Embryonic facial prominence (tissue), 1 donor: Measurements from ENCODE around the gene PDZD2.
A peak's percentile ranks its signal among the peaks of the same experiment; 100 is the strongest.

Experiments
- DNase-seq: peaks from one replicate; pipeline ENCODE4 v3.0.0-alpha.2; 2016; ENCODE audit errors: extremely low spot score

PDZD2 gene

DNA sequence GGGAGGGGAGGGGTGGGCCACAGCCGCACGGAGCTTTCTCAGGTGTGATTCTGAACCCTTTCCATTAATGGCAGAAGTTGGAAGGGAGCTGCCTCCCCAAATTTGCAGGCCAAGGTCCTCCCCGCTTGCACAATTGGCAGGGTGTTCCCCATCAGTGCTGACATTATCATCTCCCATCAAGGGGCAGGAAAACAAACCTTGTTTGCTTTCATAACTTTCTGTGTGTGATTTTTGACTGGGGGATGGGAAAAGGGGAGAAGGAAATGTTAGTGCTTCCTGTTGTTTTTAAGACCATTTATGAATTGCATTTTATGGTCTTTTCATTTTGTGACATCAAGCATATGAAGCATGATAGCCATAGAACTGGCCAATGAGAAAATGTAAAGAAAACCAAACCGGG, 292.9 kb downstream of the PDZD2 start:
- no peak for DNase-seq

- DNase-seq = no peak
These were observed 295.2 kb downstream of the PDZD2 start for GRCh38 chr5:31934156-31934555.

DNA sequence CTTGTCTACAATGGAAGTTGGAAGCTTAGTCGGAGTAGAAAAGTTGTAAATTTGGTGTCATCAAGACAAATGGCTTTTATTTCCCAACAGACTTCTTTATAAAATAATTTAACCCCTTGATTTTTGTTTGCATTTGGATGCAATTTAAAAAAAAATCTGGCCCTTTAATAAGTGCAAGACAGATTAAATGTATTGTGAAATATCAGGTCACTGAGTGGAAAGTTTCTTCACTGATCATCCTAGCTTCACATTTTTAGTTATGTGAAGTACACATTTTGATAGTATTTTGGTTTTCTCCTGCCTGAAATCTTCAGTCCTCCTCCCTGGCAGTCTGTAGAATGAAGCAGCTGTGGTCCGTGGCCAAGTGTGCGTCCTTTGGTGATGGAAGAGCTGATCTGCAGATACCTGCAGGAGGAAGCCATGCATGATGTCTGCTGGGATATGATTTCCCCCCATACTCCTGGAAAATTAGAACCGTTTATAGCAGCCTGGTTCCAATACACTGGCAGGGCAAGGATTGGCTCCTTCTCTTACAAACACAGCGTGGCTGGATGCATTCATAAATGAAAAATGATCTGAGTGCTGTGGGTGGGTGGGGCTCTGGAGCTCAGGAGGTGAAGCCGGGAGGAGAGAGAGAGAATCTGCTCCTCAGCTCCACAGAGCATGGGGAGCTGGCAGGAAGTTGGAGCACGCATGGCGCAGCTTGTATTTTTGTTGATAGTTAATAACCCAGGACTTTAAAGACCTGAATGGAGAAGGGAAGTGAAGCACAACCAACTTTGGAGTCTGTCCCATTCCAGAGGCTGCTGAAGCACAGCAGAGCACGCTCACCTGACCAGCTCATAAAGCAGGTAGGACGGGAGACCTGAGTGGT, 296.8 kb downstream of the PDZD2 start:
- peak; percentile 70 for DNase-seq

DNA sequence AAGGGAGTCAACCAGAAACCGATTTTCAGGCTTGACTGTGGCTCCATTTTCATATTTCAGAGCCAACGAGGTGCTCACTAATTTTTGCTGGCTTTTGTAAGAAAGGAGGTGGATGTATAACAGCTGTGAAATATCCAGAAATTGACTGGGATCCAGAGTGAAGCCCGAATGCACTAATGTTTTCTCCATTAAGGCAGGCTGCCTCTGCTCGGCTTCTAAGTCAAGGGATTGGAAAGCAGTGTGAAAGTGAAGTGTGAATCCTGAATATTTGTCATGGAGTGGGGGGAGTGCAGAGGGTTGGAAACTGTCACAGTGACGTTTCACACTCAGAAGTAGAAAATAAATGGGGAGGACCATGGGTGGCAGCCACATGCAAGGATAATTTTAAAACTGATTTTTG, 297.8 kb downstream of the PDZD2 start:
- no peak for DNase-seq

- DNase-seq = no peak
These were observed 298.3 kb downstream of the PDZD2 start for GRCh38 chr5:31937226-31937625.

DNA sequence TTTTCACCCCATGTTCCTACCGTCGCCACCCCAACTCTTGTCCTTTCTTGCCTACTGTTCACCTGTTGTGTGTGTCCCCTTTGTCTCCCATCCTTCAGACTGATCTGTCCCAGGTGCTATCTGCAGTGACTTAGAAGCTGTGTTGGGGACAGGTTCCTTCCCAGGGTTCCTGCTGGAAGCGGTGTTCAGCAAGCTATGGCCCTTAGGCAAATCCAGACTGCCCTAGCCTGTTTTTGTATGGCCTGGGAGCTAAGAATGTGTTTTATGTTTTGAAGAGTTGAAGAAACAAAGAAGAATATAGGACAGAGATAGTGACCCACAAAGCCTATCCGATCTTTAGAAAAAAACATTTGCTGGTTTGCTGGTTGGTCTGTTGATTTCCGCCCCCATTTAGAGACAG, 298.8 kb downstream of the PDZD2 start:
- no peak for DNase-seq

- DNase-seq = no peak
These were observed 300.2 kb downstream of the PDZD2 start for GRCh38 chr5:31939151-31939550.

GRCh38 chr5:31941151-31941755, 302.3 kb downstream of the PDZD2 start:
- DNase-seq = no peak

DNA sequence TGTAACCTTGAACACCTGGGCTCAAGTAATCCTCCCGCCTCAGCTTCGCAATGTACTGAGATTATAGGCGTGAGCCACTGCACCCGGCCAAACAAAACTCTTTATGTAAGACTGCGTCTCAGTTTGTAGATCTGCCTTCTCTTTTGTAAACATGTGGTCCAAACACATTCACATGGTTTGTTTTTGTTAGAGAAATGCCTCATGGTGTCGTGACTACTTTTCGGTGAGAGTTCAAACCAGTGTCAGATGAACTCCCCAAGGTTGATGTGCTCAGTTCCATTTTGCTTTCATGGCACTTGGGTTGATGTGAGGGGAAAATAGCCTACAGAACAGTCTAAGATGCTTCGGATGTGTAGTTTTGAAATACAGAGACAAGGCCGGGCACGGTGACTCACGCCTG, 303.6 kb downstream of the PDZD2 start:
- DNase-seq = no peak

- DNase-seq = no peak
These were observed 305.9 kb downstream of the PDZD2 start for GRCh38 chr5:31944684-31945445.

DNA sequence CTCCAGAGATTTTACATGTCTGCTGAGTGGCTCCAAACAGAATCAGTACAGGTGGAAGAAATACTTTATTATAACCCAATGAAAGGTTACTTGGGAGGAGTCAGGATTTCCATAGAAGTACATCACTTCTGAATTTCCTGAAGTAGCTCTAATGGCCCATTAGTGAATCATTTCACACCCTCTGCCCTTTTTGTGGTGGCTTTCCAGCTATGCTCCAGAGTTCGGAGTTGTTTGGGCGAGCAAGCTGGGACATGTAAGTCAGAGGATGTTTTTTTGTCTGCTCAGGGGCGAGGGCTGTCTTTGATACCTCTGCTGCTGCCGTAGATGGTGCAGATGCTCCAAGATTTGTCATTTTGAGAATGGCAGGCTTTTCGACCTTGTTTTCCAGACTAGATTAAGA, 309.1 kb downstream of the PDZD2 start:
- no peak for DNase-seq

- DNase-seq = no peak
These were observed 313.1 kb downstream of the PDZD2 start for GRCh38 chr5:31952067-31952466.

DNA sequence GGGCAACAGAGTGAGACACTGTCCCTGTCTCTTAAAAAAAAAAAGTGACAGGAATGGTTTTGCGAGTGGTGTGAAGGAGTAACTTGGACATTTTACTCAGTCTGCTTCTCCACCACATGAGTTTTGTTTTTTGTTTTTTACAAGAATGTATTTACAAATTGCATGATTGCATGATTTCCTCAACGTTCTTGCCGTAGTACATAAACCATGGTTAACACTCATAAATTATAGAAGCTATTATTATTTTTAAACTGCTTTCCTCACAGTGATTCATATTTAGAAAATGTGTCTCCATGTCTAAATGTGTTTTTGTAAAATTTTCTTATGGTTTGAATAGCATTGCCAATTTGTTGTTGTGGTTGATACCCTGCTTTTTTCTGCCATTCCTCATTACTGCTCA, 315.2 kb downstream of the PDZD2 start:
- no peak for DNase-seq

DNA sequence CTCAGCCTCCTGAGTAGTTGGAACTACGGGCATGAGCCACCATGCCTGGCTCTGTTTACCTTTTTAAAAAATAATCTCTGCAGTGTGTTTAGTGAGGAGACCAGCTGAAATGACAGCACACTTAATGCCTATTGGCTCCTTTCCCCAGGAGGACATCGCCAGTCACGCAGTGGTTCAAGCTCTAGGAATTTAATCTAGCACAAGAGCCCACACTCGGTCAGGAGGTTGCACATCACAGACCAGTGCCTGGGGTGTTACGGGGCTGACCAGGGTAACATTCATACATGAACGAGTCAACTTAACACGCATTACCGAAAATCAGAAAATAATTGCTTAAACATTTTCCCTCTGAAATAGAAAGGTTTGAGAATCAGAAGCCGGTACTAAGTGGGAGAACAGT, 318.2 kb downstream of the PDZD2 start:
- no peak for DNase-seq

- no peak for DNase-seq
These were observed 323.4 kb downstream of the PDZD2 start for GRCh38 chr5:31962351-31962751.

DNA sequence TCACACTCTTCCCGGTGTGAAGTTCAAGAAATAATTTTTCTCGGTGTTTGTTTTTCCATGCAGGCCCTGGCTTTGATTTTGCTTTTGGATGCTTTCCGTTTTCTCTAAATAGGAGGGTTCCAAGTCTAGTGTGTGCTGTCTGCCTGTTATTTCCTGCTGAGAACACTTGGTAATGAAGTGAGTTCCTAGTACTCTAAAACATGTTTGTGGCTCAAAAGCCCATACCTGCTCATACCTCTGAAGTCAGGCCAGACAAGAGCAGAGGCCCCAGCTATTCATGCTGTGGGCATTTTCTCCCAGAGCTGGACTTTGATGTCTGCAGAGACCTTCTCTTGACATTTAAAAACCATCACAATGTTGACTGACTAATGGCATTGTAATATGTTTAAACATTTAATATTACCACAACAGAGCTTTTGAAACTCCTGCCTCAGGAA, 324.0 kb downstream of the PDZD2 start:
- DNase-seq = no peak

DNA sequence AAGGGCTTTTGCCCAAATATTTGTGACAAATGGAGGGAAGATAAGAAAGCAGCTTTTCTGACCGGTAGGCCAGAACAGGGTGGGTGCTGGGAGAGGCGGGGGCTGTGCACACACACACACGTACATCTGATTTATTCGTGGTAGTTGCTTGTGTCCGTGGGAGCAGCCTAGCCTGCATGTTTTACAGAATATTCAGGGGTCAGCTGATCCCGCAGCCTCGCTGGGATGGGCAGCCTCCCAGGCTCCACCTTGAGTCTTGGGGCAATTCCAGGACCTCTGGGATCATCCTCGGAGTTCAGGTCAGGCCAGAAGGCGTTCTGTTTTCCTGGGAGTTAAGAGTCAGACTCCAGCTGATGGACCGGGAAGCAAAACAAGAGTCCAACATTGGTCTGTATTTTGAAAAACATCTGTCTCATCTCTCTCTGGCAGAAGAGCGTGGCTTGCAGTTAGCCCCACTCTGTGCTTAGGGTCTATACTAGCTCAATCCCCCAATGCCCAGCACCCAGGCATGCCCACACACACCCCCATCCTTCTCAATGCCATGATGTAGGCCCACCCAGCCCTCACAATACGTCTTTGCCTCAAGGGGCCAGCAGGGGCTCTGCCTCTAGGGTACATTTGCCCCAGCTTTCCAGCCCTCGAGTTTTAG, 324.6 kb downstream of the PDZD2 start:
- no peak for DNase-seq

DNA sequence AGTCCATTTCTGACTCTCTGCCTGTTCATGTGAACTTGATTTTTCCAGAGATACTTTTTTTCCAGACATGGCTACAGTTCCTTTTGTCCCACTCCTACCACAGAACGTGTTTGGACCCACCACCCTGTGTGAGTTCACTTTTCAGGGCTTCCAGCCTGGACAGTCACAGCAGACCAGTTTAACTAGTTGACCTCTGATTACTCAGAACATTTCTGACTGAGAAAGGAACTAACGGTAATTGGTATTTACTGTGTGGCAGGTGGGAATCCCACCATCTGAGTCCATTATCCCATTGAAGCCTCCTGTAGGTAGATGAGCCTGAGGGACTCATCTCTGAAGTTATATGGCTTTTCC, 325.1 kb downstream of the PDZD2 start:
- no peak for DNase-seq

DNA sequence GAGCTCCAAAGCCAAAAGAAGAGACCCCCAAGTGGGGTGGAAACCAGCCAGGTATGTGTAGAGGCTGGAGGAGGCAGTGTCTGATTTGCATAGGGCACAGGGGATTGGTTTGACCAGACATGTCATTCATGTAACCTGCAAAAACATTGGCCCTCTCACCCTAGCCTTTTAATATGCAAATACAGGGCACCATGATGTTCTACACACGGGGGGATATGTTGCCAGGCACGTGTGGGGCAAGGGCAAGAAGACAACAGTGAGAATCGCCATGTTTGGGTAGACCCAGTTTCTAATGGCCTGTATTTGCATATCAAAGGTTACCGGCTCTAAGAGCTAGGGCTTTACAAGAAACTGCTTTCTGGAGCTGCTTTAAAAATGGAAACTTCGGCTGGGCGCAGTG, 326.3 kb downstream of the PDZD2 start:
- no peak for DNase-seq

- no peak for DNase-seq
These were observed 328.0 kb downstream of the PDZD2 start for GRCh38 chr5:31966936-31967335.

DNA sequence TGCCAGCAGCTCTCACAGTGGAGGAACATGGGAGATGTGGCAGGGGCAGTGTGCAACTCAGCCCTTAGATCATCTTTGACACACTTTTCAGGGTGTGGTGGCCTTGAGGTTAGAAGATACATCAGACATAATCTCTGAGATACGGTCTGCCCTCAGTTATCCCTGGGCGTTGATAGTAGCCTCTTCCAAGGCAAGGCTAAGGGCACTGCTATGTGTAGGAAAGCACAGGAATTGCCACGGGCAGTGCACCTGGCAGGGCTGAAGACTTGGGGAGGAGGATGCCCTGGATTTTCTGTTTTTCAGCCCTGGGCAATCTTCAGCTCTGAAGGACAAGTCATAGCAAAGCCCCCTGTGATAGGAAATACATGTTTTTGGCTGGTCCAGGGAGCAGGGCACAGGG, 328.5 kb downstream of the PDZD2 start:
- no peak for DNase-seq

- DNase-seq = no peak
These were observed 333.6 kb downstream of the PDZD2 start for GRCh38 chr5:31972558-31972957.
